Measurements from ENCODE around the gene NCOR1. TPM values are rescaled to one million over a fixed set of nuclear protein-coding genes. Genes with fewer than 3 reads are reported as not detected.
"Not testable (repeated sequence)": the region's sequence is repeated elsewhere in the genome, so short reads cannot be mapped to it uniquely, and the experiment has no call there.

NCOR1 gene
- polyA plus RNA-seq, 2 of the 4 experiments (the other 2 are of a cell fraction): 65.5 to 190 TPM

- 91% methylated on average over 4 of the region's 4 CpGs for WGBS (ENCODE audit: missing lambda C conversion rate)
- Histone ChIP-seq H3K9me3 (no peaks in the 10 kb centered on the region), H3K4me1 (no peaks in the 10 kb centered on the region), H3K4me2 (no peak overlapping the region), H3K27ac (no peak overlapping the region), H3K4me3 (no peak overlapping the region)
- ATAC-seq (no peak), DNase-seq (ENCODE audit: low read depth in 1 of 2, low spot score in 1 of 2) (no peak), FAIRE-seq (no peak)
- TF ChIP-seq CHD4 (IDR thresholded peaks at IDR 0.05; ENCODE audit: borderline replicate concordance) (no peak), RAD21 (conservative IDR thresholded peaks at IDR 0.05 in 1 of 2, IDR thresholded peaks at IDR 0.05 in 1 of 2) (no peak), SREBF2 (IDR thresholded peaks at IDR 0.05) (no peak), ELK1 (IDR thresholded peaks at IDR 0.05; ENCODE audit: low read depth, low read length) (no peak), MAFK (IDR thresholded peaks at IDR 0.05; ENCODE audit: partially characterized antibody) (no peak)
- CTCF ChIA-PET: interaction anchor here (1.5 kb wide), 1 partner anchor 16 kb away, joined by 3 read pairs; no protein-coding TSS in a partner anchor
- POLR2A ChIA-PET: interaction anchor here (1.2 kb wide), 1 partner anchor 149 kb away, joined by 3 read pairs; the partner anchor contains the start of gene NCOR1
These were observed 149.2 kb downstream of the NCOR1 start for GRCh38 chr17:16066125-16066524.

GRCh38 chr17:16061631-16062030 lies 153.7 kb downstream of the NCOR1 start:
- FAIRE-seq: no peak
- POLR2A ChIA-PET: no interaction called here
- CTCF ChIA-PET: interaction anchor here (0.8 to 1.6 kb wide), 2 partner anchors 20 to 458 kb away, joined by 3 to 4 read pairs; no protein-coding TSS in a partner anchor
- ATAC-seq: 0 out of 6 replicates have a peak, but pooled peaks of 1 of the 2 experiments have one; percentile 25
- Histone ChIP-seq H3K4me3 (no peak overlapping the region), H3K9me3 (no peaks in the 10 kb centered on the region), H3K4me1 (no peaks in the 10 kb centered on the region), H3K27ac (no peak overlapping the region), H3K4me2 (no peak overlapping the region)
- WGBS (ENCODE audit: missing lambda C conversion rate): 87% methylated on average over 2 of the region's 2 CpGs
- TF ChIP-seq EHMT2 (IDR thresholded peaks at IDR 0.05; ENCODE audit: low read depth) (no peak), BHLHE40 (IDR thresholded peaks at IDR 0.05; ENCODE audit: low read depth, low read length) (no peak), KDM1A (IDR thresholded peaks at IDR 0.05; ENCODE audit: low read depth) (no peak)
- no peak for DNase-seq (ENCODE audit: low read depth in 1 of 2, low spot score in 1 of 2)

- H3K4me3 ChIP-seq; H3K27ac ChIP-seq; ATAC-seq; H3K4me2 ChIP-seq; H3K4me1 ChIP-seq; POLR2A ChIA-PET; FAIRE-seq; DNase-seq (ENCODE audit: low read depth in 1 of 2, low spot score in 1 of 2); H3K9me3 ChIP-seq: not testable (repeated sequence)
- 72% methylated on average over 4 of the region's 4 CpGs for WGBS (ENCODE audit: missing lambda C conversion rate)
- CTCF ChIA-PET: interaction anchor here (1.2 to 1.4 kb wide), 2 partner anchors 8 to 9 kb away, joined by 4 to 5 read pairs; no protein-coding TSS in a partner anchor
These were observed 160.2 kb downstream of the NCOR1 start for GRCh38 chr17:16055139-16055538.

GRCh38 chr17:16052486-16052885 lies 162.8 kb downstream of the NCOR1 start:
- Histone ChIP-seq H3K4me1 (no peaks in the 10 kb centered on the region), H3K9me3 (peaks cover 3% of the 10 kb centered on the region; the same call in 1 of the 3 replicates), H3K4me2 (no peak overlapping the region), H3K27ac (no peak overlapping the region), H3K4me3 (no peak overlapping the region)
- WGBS (ENCODE audit: missing lambda C conversion rate): 100% methylated on average over 1 of the region's 1 CpG
- TF ChIP-seq HEYL (CRISPR knock-in tag; IDR thresholded peaks at IDR 0.05): no peak
- no peak for TF ChIP-seq TFCP2L1 (CRISPR knock-in tag; IDR thresholded peaks at IDR 0.05)
- TF ChIP-seq JUN (IDR thresholded peaks at IDR 0.05): no peak
- TF ChIP-seq PHF8 (IDR thresholded peaks at IDR 0.05; ENCODE audit: borderline replicate concordance, low read depth): no peak
- no peak for TF ChIP-seq MAZ (IDR thresholded peaks at IDR 0.05; ENCODE audit: borderline replicate concordance, low read depth, low read length)
- TF ChIP-seq PBX3 (IDR thresholded peaks at IDR 0.05): no peak
- no peak for TF ChIP-seq RNF2 (IDR thresholded peaks at IDR 0.05; ENCODE audit: borderline replicate concordance, low read depth)
- no peak for TF ChIP-seq JUNB (IDR thresholded peaks at IDR 0.05)
- TF ChIP-seq E2F6 (IDR thresholded peaks at IDR 0.05; ENCODE audit: borderline replicate concordance, low read depth): no peak
- no peak for TF ChIP-seq HMGXB4 (CRISPR knock-in tag; IDR thresholded peaks at IDR 0.05; ENCODE audit: borderline replicate concordance)
- no peak for TF ChIP-seq HOXB13 (CRISPR knock-in tag; IDR thresholded peaks at IDR 0.05; ENCODE audit: low read depth)
- no peak for TF ChIP-seq TP53 (CRISPR knock-in tag; IDR thresholded peaks at IDR 0.05)
- no peak for TF ChIP-seq CBX8 (IDR thresholded peaks at IDR 0.05)
- CTCF ChIA-PET: interaction anchor here (0.9 to 1.5 kb wide), 3 partner anchors 10 to 79 kb away, joined by 3 to 4 read pairs (median 3); no protein-coding TSS in a partner anchor
- ATAC-seq: no peak
- FAIRE-seq: no peak
- POLR2A ChIA-PET: no interaction called here
- no peak for DNase-seq (ENCODE audit: low read depth in 1 of 2, low spot score in 1 of 2)
